DMS53 treated with DMSO at 0.1 percent for 48 hours (cell line): ENCODE results near the gene KANSL1L.
"Not testable (repeated sequence)": the region's sequence is repeated elsewhere in the genome, so short reads cannot be mapped to it uniquely, and the experiment has no call there.

Source experiments
- DNase-seq: peaks from one replicate; lab custom pipeline; 2025; ENCODE audit not compliant: unreplicated experiment; lab: John Stamatoyannopoulos, UW

KANSL1L gene

DNA sequence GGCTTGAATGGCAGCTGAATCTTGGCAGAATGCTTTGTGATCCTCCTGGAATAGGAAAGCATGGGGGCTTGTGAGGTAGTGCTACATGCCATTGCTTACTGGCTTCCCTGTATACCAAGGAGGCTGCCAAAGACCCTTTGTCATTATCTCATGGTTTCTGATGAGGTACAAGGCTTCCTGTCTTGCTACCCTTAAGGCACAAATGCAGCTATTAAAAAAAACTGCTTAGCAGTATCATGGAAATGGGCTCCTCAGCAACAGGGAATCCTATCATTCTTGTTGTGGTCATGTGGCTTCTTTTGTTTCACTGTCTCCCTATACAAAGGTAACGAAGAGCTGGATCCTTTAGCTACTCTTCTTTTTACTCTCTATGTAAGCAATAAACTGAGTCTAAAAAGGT lies 6.6 kb upstream of the KANSL1L start:
- DNase-seq = no peak

DNA sequence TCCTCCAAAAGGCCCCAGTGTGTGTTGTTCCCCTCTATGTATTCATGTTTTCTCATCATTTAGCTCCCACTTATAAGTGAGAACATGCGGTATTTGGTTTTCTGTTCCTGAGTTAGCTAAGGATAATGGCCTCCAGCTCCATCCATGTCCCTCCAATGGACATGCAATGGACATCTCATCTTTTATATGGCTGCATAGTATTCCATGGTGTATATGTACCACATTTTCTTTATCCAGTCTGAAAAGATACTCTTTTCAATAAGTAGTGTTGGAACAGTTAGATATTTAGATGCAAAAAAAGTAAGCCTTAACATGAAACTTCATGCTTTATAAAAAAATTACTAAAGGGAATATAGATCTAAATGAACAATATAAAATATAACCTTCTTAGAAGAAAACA lies 5.9 kb upstream of the KANSL1L start:
- not testable (repeated sequence) for DNase-seq

DNA sequence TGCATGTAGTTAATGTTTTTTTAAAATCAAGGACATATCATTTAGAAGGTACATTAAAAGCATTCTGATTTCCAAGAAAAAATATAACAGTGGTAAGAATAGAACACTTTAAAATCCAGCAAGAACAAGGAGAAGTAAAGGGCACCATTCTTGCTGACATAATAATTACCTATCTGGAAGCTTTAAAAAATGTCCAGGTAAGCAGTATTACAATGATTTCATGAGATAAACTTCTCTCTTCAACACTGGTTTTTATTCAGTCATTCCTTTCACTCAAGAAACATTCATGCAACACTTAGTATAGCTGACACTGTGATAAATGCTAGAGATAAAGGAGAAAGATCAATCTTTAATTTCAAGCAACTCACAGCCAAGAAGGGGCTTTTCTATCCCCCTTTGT lies 2.9 kb upstream of the KANSL1L start:
- no peak for DNase-seq

DNA sequence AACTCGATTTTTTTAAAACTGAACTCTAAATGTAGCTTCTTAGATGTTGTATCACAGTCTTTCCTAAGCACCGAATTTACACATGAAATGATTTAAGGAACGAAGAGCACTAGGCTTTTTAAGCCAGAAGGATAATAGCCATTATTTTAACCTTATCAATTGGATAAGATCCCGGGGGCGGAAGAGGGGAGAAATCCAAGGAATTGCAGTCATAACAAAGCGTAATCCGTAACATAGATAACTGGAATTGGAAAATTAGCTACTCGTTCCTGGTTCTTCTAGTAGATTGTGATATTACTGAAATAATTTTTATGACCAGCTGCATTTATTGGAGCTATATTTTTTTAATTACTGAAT lies 988 bp upstream of the KANSL1L start:
- DNase-seq = peak; percentile 24

DNA sequence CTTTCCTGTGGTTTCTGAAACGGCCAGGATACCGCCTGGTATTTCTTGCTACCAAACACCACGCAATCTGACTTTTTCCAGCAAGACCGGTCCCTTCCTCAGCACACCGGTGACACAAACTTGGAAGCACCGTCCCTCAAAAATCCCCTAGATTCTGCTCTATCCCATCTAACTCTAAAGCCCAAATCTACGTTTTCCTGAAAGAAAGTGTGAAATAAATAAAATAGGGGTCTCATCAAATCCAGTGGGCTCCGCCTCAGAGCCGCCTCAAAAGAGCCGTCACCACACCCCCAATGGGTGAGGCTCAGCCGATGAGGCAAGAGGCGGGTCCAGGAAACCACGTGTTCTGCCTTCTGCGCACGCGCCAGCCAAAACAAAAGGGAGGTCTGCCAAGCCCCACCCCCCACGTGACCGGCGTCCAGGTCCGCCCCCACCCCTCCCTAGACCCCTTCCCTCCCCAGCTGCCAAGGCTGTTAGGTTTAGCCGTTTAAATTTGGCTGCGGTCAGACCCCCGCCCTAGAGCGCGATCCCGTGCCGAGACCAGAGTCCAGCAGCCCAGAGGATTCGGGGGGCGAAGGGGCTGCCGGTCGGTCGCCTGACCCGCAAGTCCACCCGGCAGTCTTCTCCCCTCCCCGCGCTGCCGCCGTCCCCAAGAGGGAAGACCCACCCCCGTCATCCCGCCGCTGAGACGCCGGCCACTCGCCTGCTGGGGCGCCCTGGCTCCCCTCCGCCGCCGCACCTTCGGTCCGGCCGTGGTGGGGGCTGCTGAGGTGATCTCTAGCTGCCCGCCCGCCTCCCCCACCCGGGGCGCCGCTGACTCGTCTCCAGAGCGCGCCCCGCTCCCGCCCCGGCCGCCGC lies 534 bp downstream of the KANSL1L start:
- DNase-seq = peak; percentile 87

DNA sequence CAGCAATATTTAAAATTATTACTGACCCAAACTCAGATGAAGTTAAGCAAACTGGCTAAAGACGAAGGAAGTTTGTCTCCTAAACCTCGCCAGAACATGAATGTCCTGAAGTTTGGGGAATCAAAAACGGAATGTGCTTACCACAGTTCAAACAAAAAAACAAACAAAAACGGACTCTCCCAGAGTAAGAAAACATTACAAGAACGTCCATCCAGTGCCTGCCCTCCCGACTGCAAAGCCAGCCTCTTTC lies 1.1 kb downstream of the KANSL1L start:
- DNase-seq = no peak

DNA sequence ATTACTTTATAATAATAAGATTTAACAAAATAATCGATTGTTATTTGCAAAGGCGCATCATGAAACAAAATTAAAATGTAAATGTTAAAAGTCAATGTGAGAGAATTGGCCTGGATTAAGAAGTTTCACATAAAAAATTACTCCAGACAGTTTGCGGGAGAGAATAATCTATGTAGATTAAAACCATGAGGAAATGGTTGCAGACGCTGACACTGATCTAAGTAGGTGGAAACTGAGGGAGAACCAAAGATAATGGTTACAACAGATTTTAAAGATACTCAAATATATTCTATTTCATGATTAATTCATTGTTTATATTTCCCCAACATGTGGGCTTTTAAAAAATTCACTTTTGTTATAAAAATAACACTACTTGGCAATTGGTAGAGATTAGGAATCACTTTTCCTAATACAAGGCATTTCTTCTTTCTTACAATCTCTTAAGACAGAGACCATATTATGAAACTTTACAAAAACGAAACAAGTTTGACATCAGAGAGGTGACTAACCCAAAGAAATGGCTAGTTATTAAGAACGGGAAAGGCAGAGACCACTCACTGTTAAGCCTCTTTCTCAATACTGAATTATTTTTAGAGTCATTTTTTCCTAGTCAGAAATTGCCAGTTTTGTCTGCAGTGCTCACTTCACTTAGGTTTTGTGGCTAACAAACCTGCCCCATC lies 1.6 kb downstream of the KANSL1L start:
- DNase-seq = no peak

DNA sequence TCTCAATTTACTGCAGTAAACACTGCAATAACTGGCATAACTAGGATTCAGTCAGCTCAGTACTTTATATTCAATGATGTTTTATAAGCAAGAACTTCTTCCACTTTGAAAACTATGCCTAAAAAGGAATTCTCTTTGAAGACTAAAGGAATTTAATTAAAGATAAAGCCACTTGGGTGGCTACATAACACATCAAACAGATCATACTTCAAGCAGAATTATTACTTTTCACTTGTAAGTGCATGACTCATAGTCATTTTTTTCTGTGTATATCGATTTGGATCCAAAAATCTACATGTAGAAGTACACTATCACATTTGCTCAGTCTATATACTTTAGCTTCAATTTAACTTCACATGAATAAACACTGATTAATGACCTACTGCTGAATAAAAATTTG lies 4.0 kb downstream of the KANSL1L start:
- DNase-seq = no peak

DNA sequence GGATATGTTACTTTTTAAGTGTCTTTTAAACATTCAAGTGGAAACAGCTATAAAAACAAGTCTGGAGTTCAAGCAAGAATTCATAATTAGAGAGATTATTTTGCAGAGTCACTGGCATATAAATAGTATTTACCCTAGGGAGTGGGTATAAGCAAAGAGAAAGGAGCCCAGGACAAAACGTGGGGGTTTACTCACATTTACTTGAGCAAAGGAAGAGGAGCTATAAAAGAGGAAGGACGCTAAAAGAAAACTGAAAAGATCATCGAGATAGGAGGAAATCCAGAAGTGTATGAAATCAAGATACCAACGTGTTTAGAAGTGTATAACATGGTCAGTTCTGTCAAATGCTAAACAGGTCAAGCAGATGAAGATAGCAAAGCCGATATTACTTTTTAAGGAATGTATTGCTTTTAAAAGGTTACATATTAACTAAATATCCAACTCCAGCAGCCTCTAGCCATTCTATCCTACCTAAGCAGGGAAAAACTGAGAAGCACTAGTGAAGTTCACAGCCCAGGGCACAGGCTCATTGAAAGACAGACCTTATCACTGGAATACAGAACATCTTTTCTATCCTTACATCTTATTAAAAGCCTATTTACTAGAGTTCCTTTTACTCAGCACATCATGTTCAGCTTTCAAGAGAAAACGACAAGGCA lies 8.6 kb downstream of the KANSL1L start:
- no peak for DNase-seq

DNA sequence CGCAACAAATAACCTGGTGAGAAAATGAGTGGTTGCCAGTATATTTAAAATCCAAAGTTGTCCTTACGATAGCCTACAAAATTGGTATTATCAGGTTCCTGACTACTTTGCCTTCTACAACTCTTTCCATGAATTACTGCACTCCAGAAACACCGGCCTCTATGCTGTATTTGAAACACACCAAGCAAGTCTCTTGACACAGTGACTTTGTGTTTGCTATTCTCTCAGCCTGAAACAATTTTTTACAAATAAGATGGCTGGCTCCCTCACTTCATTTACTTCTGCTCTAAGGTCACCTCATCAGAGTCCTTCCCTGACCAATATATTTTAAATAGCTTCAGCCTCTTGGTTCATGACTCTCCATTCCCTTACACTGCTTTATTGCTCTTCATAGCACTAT lies 12.2 kb downstream of the KANSL1L start:
- no peak for DNase-seq

DNA sequence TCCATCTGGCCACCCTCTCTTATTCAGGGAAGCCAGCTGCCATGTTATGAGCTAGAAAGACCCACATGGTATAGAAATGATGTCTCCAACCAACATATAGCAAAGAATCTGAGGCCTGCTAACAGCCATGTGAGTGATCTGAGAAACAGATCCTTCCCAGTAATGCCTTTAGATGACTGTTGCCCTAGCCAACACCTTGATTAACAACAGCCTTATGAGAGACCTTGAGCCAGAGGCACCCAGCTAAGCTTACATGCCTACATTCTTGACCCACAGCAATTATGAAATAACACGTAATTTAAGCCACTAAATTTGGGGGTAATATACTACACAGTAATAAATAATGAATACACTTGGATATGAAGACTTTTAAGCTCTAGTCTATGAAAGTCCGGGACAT lies 13.0 kb downstream of the KANSL1L start:
- no peak for DNase-seq

DNA sequence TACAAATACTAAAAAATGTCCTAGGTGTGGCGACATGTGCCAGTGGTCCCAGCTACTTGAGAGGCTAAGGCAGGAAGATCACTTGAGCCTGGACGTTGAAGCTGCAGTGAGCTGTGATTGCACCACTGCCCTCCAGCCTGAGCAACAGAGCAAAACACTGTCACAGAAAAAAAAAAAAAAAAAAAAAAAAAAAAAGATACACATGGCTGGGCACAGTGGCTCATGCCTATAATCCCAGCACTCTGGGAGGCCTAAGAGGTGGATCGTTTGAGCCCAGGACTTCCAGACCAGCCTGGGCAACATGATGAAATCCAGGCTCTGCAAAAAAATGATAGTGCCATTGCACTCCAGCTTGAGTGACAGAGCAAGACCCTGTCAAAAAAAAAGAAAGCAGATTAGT lies 13.7 kb downstream of the KANSL1L start:
- no peak for DNase-seq

DNA sequence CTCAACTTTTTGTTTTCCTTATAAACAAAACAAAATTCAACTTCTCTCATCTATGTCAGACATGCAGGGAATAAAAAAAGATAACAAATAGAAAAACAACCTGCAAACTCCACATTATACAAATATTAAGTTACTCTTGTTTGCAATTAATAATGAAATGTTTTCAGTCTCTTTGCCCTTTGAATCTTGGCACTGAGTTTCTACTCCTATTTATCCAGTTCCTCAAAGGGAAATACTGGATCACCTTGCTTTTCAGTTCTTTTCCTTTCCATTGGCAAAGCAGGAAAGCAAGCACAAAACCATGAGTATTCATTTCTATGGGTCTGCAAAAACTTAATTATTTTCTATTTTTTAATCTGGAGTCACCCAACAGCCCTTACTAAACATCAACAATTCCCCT lies 23.6 kb downstream of the KANSL1L start:
- DNase-seq = no peak

DNA sequence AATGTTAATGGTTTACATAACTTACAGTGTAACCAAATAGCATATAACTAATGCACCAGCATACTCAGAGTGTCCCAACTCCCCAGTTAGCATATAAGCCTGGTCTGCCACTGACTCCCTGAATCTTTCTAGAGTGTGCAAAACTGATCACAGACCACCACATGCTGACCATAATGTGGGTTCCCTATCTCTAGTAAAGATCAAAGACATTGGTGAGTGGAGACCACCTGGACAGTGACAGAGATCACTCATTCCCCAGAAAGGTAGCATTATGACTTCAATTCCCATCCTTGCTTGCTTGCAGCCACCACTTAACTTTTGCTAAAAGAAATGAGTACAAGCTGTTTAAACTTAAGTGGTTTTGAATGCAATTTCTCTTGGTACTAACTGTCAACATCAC lies 39.0 kb downstream of the KANSL1L start:
- DNase-seq = no peak

DNA sequence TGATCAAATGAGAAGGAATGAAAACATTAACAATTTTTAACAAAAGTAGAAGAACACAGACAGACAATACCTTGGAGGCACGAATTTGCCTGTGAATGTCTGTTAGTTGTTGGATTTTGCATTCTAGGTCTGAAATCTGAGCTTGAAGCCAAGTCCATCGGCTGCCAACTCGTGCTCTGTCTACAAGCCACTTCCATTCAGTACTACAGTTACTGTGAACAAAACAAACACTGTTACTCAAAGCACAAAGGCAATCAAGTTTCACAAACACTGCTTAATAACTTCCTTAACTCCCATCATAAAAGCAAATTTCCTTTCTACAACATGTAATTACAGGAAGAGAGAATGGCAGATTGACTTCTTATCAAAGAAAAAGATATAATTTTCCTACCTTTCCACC lies 42.2 kb downstream of the KANSL1L start:
- DNase-seq = peak; percentile 32

DNA sequence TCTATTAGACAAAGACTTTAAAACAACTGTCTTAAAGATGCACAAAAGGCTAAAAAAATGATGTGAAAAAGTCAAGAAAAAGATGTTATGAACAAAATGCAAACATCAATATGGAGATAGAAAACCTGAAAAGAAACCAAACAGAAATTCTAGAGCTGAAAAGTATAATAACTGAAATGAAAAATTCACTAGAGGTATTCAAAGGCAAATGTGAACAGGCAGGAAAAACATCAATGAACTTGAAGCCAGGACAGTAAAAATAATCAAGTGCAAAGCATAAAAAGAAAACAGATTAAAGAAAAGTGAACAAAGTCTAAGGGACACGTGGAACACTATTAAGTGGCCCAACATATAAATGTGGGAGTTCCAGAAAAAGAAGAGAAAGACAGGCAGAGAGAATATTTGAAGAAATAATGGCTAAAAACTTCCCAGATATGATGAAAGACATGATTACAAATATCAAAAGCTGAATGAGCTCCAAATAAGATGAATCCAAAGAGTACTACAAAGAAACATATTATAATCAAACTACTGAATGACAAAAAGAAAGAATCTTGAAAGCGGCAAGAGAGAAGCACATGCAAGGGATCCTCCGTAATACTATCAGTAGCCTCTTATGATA lies 57.5 kb downstream of the KANSL1L start:
- no peak for DNase-seq

DNA sequence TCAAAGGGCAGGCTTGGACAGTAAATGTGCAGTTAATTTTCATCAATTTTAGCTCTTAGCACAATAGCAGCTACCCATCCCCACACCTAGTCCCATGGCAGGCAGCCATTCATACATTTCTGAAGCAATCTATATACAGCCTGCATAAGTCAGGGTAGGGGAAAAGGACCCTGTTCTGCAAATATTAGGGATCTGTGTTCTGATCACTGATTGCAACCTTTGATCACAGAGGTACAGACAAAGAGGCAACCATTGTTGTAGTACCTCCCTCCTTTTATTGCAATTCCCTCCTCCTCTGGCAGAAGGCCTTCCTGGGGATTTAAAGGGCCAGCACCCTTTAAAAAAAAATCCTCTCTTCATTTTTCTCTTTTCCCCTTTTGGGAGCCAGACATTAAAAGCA lies 58.3 kb downstream of the KANSL1L start:
- DNase-seq = no peak

DNA sequence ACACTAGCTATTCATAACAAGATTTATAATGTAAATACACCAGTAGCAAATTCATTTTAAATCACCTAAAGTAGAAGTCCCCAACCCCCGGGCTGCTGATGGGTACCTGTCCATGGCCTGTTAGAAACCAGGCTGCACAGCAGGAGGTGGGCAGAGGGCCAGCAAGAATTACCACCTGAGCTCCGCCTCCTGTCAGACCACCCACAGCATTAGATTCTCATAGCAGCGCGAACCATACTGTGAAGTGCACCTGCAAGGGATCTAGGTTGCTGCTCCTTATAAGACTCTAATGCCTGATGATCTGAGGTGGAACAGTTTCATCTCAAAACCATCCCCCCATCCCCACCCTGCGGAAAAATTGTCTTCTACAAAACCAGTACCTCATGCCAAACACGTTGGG lies 71.3 kb downstream of the KANSL1L start:
- no peak for DNase-seq

DNA sequence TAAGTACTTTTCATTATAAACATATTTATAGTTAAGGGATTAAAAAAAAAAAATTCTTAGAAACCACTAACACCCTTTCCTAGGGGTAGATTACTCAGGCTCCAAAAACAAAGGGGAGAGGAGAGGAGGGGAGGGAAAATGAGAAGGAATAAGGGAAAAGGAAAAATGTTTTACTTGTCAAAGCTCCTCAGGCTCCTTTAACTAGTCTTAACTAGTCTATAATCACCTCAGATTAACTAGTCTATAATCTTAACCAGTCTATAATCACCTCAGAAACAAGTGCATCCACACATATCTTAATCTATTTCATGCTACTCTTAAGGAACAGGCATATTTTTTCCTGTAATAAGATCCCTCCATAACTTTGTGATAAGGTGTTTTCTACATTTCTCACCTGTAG lies 76.4 kb downstream of the KANSL1L start:
- DNase-seq = no peak

DNA sequence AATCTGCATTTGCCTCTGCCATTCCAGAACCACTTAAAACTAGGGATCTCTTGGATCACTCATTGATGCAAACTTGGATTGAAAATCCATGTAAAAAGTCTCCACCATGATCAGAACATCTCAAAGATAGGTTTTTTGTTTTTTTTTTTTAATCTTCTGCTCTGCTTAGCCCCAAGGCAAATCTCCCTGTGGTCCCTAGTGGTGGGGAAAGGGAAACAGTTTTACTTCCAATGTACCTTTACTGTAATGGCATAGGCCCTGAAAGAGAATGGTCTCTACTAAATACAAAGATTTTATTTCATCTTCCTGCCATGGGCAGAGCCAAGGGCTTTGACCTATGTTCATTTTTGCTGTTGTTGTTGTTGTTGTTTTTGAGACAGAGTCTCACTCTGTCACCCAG lies 78.4 kb downstream of the KANSL1L start:
- DNase-seq = no peak

DNA sequence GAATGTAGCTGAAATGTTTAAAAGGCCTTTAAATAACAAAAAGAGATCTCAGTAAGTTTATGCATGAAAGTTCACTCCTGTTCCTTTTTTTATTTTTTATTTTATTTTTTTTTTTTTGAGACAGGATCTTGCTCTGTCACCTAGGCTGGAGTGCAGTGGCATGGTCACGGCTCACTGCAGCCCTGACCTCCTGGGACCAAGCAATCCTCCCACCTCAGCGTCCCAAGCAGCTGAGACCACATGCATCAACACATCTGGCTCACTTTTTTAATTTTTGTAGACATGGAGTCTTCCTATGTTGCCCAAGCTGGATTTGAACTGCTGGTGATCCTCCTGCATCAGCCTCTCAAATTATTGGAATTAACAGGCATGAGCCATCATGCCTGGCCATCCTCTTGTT lies 84.3 kb downstream of the KANSL1L start:
- DNase-seq = no peak

DNA sequence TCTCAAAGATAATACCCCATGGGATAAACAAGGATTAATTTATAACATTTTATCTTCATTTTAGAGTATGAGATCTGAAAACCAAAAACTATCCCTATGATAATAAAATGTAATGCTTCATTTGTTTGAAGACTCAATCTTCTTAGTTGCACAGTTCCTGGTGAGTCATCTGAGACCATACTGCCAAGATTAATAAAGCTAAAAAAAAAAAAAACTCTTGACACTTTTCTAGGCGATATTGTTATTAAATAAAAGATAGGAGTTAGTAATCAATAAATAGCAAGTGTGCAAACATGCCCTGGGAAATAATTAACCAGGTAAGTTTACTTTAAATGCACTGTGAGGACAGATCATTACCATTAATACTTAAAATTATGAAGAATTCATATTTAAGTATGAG lies 84.9 kb downstream of the KANSL1L start:
- DNase-seq = no peak
